NOMO-1 treated with DMSO at 0.1 percent for 48 hours (cell line): ENCODE measurements around the gene HEXD.

Experiments used
- DNase-seq: peaks from one replicate; lab custom pipeline; 2025; ENCODE audit not compliant: unreplicated experiment; lab: John Stamatoyannopoulos, UW

HEXD gene

DNA sequence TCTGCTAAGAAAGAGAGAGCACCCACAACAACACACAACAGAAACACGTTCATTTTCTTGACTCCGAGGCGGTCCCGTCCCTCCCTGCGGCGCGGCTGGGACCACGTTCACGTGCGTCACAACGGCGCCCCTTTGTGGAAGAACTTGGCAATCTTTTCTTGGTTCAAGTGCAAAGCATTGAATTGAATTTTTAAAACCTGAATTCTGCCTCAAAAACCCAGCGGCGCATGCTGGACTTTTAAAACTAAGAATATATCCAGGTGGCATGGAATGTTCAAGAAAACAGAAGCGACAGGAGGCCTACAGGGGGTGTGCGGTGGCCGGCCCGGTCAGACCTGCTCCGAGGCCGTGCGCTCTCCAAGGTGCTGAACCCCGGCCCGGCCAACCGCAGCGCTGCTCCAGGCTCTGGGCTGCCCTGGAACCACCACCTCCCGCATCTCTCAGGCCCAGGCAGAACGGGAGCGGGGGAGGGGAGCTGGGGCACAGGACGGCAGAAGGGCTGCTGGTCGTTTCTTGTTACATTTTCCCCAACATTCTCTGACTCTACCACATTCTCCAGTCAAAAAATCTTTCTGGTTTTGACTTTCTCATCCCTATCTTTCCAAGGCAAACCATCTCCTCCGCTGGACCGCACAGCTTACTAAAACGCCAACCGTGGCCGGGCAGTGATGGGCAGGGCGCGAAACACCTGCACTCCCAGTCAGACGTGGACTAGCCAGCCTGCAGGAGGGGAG, 3.4 kb upstream of the HEXD start:
- DNase-seq: peak; percentile 53

- DNase-seq: no peak
These were observed 2.8 kb upstream of the HEXD start for GRCh38 chr17:82415336-82415735.

- DNase-seq: no peak
These were observed 2.4 kb upstream of the HEXD start for GRCh38 chr17:82415786-82416185.

DNA sequence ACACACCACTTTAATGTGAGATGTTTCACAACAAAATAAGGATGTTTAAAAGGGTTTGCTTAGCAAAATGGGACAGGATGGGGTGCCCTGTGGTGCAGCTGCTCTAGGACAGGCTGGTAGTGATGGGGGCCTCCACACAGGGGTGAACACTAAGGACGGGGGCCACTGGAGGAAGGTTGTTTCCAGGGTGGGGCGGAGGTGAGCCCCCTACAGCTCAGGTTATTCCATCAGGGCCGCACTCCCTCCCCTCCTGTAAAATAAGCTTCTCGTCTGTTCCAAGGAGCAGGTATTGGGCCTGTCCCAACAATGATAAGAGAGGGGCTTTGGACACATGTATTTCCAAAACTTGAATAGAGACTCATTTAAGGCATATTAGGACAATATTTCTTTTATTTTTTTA, 1.9 kb upstream of the HEXD start:
- DNase-seq: no peak

GRCh38 chr17:82416771-82417170, 1.4 kb upstream of the HEXD start:
- no peak for DNase-seq

DNA sequence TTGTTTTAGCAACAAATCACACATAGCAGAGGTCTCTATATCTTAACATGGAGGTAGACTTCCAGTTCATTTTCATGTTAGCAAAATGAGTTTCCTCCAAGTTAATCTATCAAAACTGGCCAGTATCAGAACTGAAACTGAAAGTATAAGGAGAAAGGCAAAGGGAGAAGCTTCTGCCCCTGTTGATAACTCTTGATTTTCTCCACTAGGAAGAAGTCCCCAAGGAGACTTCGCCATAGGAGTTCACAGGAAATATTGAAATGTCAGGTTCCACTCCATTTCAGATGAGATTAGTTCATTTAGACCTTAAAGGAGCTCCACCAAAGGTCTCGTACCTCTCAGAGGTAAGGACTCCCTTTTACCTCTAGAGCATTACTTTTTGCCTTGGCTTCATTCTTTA, 1.4 kb downstream of the HEXD start:
- peak; percentile 46 for DNase-seq

DNA sequence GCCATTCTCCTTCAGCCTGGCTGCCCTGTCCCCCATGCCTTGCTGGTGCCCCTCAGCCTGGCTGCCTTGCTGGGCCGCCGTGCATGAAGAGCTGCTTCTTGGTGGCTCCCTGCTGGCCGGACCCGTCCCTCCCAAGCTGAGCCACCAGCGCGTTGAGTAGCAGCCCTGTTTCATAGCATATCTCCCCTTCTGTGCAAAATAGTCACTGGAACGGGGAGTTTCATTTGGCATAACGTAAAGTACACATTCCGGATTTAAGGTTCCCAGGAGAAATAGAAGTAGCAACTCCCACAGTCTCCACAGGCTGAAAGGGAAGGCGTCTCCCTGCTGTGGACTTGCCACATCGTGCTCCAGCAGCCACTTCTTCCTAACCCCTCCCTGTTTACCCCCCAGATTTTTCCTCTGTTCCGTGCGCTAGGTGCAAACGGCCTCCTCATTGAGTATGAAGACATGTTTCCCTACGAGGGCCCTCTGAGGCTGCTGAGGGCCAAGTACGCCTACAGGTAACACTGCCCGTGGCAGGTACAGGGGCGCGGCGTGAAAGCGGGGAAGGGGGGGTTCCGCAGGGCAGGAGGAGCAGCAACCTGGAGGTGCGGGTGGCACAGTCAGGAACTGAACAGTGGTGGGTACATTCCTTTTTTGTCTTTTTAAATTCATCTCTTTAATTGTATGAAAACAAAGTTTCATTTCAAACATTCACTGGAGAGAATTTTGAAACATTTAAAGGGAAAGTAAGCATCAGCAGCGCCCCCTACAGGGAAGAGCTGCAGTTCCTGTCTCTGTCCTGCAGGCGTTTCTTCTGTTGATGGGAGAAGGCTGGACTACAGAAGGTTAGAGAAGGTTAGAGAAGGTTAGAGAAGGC, 6.1 kb downstream of the HEXD start:
- DNase-seq: peak; percentile 41

- no peak for DNase-seq
These were observed 6.7 kb downstream of the HEXD start for GRCh38 chr17:82424863-82425159.

DNA sequence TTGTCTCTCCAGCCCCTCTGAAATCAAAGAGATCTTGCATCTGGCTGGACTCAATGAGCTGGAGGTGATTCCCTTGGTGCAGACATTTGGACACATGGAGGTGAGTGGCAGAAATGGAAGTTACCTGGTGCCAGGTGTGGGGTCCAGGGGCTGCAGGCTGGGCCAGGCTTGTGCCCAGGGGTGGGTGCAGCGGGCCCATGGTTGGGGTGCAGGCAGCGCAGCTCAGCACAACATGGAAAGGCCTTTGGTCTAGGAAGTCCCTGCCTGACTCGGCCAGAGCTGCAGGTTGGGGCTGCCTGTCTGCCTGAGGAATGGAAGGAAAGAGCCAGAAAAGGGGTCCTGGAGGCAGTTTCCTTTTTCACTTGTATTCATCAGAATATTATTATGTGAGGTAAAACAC, 10.4 kb downstream of the HEXD start:
- DNase-seq: no peak

- no peak for DNase-seq
These were observed 11.7 kb downstream of the HEXD start for GRCh38 chr17:82429824-82430223.

DNA sequence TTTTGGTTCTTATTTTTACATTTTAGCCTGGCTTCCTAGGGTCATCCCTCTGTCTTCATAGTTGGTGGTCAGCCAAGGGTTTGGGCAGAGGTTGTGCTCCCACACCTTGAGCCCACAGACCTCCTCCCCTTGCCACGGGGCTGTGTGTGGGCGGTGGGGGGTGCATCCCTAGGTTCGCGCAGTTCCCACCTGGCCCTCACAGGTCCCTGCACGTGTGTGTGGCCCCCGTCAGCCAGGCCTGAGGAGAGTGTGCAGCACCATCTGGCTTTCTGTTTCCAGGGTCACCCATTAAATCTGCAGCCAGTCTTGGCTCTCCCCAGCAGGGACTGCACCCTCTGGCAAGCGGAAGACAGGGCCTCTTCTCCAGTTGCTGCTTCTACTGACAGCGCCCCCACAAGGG, 13.9 kb downstream of the HEXD start:
- DNase-seq: no peak

DNA sequence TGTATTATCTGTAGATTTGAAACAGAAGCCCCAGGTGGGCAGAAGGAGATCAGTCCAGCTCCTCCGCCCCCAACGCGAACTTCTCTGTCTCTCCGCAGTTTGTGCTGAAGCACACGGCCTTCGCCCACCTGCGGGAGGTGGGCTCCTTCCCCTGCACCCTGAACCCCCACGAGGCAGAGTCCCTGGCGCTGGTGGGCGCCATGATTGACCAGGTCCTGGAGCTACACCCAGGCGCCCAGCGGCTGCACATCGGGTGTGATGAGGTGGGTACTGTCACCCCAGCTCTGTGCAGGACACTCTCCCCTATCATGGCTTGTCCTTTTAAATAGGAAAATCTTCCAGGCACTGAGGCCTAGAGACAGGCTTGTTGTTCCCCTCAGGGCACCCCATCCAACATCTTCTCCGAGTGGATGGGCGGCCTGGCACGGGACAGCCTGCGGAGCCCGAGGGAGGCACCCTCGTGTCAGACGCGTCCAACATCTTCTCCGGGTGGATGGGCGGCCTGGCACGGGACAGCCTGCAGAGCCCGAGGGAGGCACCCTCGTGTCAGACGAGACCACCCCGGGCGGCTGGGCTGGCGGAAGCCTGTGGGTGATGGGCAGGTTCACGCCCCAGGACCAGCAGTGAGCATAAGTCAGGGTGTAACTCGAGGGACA, 15.5 kb downstream of the HEXD start:
- DNase-seq: no peak

DNA sequence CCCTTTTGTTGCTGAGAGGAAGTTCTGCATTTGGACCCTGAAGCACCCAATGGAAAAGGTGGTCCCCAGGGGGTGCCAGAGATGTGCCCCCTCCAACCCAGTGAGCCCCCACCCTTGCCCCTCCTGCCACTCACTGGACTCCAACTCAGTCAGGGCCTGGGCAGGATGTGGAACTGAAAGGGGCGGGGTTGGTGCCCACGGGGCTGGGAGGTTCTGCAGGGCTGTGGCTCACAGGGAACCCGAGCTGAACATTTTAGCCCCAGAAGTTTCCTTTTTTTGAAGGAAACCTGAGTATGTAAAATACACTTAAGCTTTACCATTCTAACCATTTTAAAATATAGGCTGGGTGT, 16.0 kb downstream of the HEXD start:
- no peak for DNase-seq

DNA sequence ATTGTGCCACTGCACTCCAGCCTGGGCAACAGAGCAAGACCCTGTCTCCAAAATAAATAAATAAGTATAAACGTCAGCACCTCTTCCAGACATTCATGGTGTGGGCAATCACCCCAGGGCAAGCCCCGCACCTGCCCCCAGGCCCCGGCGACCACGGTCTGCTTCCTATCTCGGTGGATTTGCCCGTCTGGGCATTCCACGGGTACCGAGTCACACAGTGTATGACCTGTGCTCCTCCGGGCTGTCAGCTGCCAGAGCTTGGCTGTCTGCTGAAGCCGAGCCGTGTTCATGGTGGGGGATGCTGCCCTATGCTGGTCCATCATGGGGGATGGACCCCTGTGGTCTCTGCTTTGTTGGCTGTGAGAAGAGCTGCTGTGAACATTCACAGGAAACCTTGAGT, 17.0 kb downstream of the HEXD start:
- DNase-seq: no peak

- no peak for DNase-seq
These were observed 17.7 kb downstream of the HEXD start for GRCh38 chr17:82435601-82436583.

DNA sequence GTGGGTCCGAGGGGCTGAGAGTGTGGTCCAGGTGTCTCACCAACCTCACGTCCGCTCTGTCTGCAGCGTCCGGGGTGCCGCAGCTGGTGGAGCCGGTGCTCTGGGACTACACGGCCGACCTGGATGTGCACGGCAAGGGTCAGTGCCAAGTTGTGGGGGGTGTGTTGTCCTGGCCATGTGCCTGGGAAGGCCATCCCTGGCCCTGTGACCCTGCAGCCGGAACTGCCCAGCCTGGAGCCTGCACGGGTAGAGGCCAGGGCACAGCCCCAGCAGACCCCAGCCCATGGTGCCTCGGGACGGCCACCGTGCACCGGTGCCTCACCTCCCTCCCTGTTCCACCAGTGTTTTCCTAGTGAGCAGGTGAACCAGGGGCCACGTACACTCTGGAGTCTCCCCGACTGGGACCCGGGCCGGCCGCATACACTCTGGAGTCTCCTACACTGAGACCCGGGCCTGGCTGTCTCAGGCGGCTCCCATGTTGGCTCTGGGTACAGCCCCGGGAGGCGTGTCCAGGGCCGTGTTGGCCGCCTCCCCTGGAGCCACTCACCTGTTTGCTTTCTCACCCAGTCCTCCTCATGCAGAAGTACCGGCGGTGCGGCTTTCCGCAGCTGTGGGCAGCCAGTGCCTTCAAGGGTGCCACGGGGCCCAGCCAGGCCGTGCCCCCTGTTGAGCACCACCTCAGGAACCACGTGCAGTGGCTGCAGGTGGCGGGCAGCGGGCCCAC, 18.6 kb downstream of the HEXD start:
- no peak for DNase-seq

DNA sequence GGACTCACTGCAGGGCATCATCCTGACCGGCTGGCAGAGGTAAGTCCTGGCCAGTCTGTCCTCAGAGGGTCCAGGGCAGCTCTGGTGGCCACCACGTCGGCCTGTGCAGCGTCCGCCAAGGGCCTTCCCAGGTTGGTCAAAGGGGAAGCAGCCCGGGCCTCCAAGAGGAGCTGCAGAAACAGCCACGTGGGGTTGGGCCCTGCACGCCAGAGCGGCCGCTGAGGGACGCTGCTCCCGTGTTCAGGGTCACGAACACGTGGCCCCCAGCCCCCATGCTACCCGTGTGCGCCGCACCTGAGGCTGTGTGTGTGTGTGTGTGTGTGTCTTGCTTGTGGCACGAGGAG, 19.1 kb downstream of the HEXD start:
- no peak for DNase-seq

GRCh38 chr17:82438401-82439193, 20.4 kb downstream of the HEXD start:
- DNase-seq: no peak

DNA sequence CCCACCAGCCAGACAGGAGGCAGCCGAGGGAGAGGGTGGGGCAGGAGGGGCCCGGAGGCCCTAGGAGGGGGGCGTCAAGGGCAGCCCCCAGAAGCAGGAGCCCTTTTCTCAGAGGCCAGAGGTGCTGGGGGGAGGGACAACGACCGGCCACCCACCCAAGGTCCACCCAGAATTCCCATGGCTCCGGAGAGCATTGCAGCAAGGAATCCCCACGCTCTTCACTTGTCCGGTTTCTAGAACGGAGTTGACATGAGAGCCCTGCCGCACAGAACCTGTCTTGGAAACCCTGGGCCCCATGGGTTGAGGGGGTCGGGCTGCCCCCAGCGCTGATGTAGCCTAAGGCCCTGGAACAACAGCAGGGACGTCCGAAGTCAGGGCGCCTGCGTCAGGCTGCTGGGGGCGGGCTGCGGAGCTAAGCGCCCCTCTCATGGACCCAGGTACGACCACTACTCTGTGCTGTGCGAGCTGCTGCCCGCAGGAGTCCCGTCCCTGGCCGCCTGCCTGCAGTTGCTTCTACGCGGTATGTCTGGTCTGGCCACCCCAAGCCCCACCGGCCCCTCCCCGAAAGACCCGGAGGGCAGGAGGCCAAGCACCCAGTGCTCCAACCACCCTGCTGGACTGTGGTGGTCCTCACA, 21.2 kb downstream of the HEXD start:
- no peak for DNase-seq
